ENCODE data around the gene ZNF17. TPM values are rescaled to one million over a fixed set of nuclear protein-coding genes. Genes with fewer than 3 reads are reported as not detected.

Gene ZNF17
- total RNA-seq, 1 experiment from 2014 or later = 14.7 TPM

- TF ChIP-seq CTCF (IDR thresholded peaks at IDR 0.05; ENCODE audit: unreplicated experiment) = no peak
- no peaks in the 10 kb centered on the region for H3K4me1 Mint-ChIP-seq (ENCODE audit: low read depth, unreplicated experiment)
- BruUV-seq (replicated peaks) = no TSS peak
- peaks cover 20% of the 10 kb centered on the region for H3K9me3 Mint-ChIP-seq (ENCODE audit: low read depth, unreplicated experiment)
- CTCF ChIA-PET = no interaction called here
- intact Hi-C loops (cut with micrococcal nuclease; ENCODE audit: unreplicated experiment) = no loop called here
- H3K4me3 Mint-ChIP-seq (ENCODE audit: low read depth, unreplicated experiment) = no peak overlapping the region
- no peak for DNase-seq
- H3K36me3 Mint-ChIP-seq (ENCODE audit: insufficient read depth, unreplicated experiment) = peaks cover 12% of the 10 kb centered on the region
- H3K27me3 Mint-ChIP-seq (ENCODE audit: unreplicated experiment) = no peaks in the 10 kb centered on the region
- H3K27ac Mint-ChIP-seq (ENCODE audit: unreplicated experiment) = no peak overlapping the region
Measured at GRCh38 chr19:57377498-57378146, 33.3 kb upstream of the ZNF17 start.

- Mint-ChIP-seq H3K27ac (ENCODE audit: unreplicated experiment) (no peak overlapping the region), H3K9me3 (ENCODE audit: low read depth, unreplicated experiment) (peaks cover 15% of the 10 kb centered on the region), H3K4me1 (ENCODE audit: low read depth, unreplicated experiment) (no peaks in the 10 kb centered on the region), H3K4me3 (ENCODE audit: low read depth, unreplicated experiment) (no peak overlapping the region), H3K27me3 (ENCODE audit: unreplicated experiment) (no peaks in the 10 kb centered on the region), H3K36me3 (ENCODE audit: insufficient read depth, unreplicated experiment) (peaks cover 6% of the 10 kb centered on the region)
- no peak for DNase-seq
- intact Hi-C loops (cut with micrococcal nuclease; ENCODE audit: unreplicated experiment) = loop anchor here (10.0 kb wide), 1 partner anchor 186 kb away; the partner anchor contains the start of gene ZNF264
- no TSS peak for BruUV-seq (replicated peaks)
- CTCF ChIA-PET = interaction anchor here (0.7 kb wide), 1 partner anchor 648 kb away, joined by 4 read pairs; no protein-coding TSS in a partner anchor
- no peak for TF ChIP-seq CTCF (IDR thresholded peaks at IDR 0.05; ENCODE audit: unreplicated experiment)
Measured at GRCh38 chr19:57380923-57381322, 30.0 kb upstream of the ZNF17 start.

GRCh38 chr19:57382806-57383488 is 28.0 kb upstream of the ZNF17 start:
- TF ChIP-seq CTCF (IDR thresholded peaks at IDR 0.05; ENCODE audit: unreplicated experiment) = no peak
- intact Hi-C loops (cut with micrococcal nuclease; ENCODE audit: unreplicated experiment) = loop anchor here (10.0 kb wide), 1 partner anchor 188 kb away; the partner anchor contains the start of gene ZNF264
- BruUV-seq (replicated peaks) = no TSS peak
- H3K36me3 Mint-ChIP-seq (ENCODE audit: insufficient read depth, unreplicated experiment) = no peaks in the 10 kb centered on the region
- H3K4me1 Mint-ChIP-seq (ENCODE audit: low read depth, unreplicated experiment) = no peaks in the 10 kb centered on the region
- no peak overlapping the region for H3K27ac Mint-ChIP-seq (ENCODE audit: unreplicated experiment)
- no peak for DNase-seq
- H3K4me3 Mint-ChIP-seq (ENCODE audit: low read depth, unreplicated experiment) = no peak overlapping the region
- peaks cover 21% of the 10 kb centered on the region for H3K9me3 Mint-ChIP-seq (ENCODE audit: low read depth, unreplicated experiment)
- H3K27me3 Mint-ChIP-seq (ENCODE audit: unreplicated experiment) = no peaks in the 10 kb centered on the region
- CTCF ChIA-PET = no interaction called here

GRCh38 chr19:57389194-57389729 is 21.7 kb upstream of the ZNF17 start:
- Mint-ChIP-seq H3K4me3 (ENCODE audit: low read depth, unreplicated experiment) (peak overlapping the region; percentile 75), H3K36me3 (ENCODE audit: insufficient read depth, unreplicated experiment) (peaks cover 22% of the 10 kb centered on the region), H3K4me1 (ENCODE audit: low read depth, unreplicated experiment) (peaks cover 10% of the 10 kb centered on the region), H3K9me3 (ENCODE audit: low read depth, unreplicated experiment) (peaks cover 15% of the 10 kb centered on the region), H3K27ac (ENCODE audit: unreplicated experiment) (peak overlapping the region; percentile 90), H3K27me3 (ENCODE audit: unreplicated experiment) (no peaks in the 10 kb centered on the region)
- CTCF ChIA-PET = interaction anchor here (0.6 to 1.1 kb wide), 4 partner anchors 26 to 429 kb away, joined by 3 to 5 read pairs (median 4); partner anchors contain the start of genes TRAPPC2B and ZNF547
- no peak for TF ChIP-seq CTCF (IDR thresholded peaks at IDR 0.05; ENCODE audit: unreplicated experiment)
- DNase-seq = no peak
- no TSS peak for BruUV-seq (replicated peaks)
- intact Hi-C loops (cut with micrococcal nuclease; ENCODE audit: unreplicated experiment) = loop anchor here (1.0 to 10.0 kb wide), 3 partner anchors 22 to 194 kb away; partner anchors contain the start of genes TRAPPC2B, ZNF17, ZNF264 and ZNF547
